Non-pigmented ciliary epithelial cell (primary cell): ENCODE results near the gene LRRC27.
A peak's percentile ranks its signal among the peaks of the same experiment; 100 is the strongest.

ENCODE experiments used
- DNase-seq: peaks from one replicate; pipeline ENCODE4 v3.0.0-alpha.2; 2010; ENCODE audit warnings: low read depth

LRRC27 gene

GRCh38 chr10:132357286-132358058 lies 25.5 kb downstream of the LRRC27 start:
- DNase-seq, result no peak

GRCh38 chr10:132359305-132360040 lies 27.5 kb downstream of the LRRC27 start:
- DNase-seq, result no peak

DNA sequence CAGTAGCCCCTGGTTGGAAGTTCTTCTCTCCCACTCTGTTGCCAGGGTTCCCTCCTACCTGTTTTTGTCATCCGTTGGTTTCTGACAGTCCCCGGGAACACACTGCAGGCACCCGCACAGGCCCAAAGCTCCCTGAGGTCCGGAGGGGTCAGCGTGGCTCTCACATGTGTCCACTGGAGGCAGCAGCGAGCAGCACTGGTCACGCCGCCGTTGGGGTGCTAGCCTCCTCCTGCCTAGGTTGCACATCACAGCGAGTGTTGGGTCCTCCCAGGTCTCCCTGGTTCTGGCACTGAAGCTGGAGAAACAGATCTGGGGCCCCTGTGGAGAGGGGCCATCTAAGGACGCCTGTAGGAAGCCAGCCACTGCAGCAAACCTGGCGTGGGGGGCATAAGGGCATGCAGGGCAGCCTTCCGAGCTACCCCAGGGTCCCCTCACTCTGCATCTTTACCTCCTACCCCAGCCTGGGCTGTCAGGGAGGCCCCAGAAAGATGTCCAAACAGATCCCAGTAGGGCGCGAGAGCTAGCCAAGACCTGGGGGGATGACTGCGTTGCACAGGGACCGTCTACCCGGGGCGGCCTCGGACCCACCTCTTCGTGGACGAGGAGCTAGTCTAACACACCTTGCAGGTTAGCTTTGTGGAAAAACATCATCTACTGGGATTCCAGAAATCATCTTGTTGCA lies 28.9 kb downstream of the LRRC27 start:
- DNase-seq, result no peak

DNA sequence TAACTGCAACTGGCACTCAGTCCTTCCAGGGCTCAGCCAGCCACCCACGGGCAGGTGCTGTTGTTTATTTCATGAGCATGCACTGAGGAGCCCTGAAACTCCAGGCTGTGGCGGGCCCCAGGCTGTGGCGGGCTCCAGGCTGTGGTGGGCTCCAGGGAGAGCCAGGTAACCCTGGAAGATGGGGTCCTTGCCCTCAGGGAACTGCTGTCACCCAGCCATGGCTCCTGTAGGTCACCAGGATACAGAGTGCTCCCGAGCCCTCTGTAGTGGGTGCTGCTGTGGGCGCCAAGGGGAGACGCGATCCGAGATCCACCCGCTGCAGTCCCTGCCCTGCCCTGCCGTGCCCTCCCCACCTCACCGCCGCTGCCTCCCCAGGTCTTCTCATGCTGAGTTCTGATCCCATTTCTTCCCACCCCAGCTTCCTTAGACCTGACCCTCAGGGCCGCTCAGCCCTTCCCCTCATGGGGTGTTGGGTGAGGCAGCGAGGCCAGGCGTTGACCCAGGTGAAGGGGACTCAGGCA lies 29.6 kb downstream of the LRRC27 start:
- DNase-seq, result no peak

- no peak for DNase-seq
Observed at GRCh38 chr10:132362151-132362611, 30.2 kb downstream of the LRRC27 start.

- DNase-seq, result no peak
Observed at GRCh38 chr10:132363376-132363775, 31.4 kb downstream of the LRRC27 start.

DNA sequence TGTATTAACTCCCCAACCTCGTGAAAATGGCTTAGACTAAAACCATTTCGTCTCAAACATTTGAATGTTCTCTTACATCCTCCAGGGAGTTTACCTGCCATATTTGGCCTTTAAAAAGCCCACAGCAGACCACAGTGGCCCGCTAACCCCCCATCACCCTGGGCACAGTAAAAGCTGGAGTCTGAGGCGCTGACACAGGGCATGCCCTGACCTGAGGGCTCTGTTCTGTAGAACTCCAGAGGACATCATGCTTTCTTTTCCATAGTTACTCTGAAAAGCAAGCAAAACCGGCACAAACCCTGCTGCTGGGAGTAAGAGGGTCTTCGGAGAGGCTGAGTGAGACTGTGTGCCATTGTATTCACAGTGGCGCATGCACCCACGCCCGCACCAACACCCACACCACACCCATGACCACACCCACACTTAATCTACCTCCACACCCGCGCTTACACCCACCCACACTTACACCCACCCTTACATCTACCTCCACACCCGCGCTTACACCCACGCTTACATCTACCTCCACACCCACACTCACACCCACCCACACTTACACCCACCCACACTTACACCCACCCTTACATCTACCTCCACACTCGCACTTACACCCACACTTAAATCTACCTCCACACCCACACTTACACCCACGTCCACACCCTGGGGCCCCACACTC lies 32.1 kb downstream of the LRRC27 start:
- peak; percentile 5 for DNase-seq

GRCh38 chr10:132364594-132364970 lies 32.6 kb downstream of the LRRC27 start:
- DNase-seq, result no peak

DNA sequence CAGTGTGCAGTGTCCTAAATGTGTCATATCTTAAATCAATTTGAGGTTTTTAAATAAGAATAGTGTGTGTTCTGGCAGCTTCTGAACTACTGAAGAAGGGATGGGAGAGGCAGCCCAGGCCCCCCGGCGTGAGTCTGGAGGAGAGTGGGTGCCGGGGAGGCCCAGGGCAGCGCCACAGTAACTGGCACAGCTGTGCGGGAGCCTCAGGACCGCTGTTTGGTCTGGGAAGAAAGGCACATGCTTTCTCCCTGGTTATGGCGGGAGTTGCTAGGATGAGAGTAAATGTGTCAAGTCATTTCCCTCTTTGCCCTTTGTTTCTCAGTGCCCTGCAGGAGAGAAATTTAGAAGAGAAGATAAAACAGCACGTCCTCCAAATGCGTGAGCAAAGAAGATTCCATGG lies 33.1 kb downstream of the LRRC27 start:
- DNase-seq, result no peak

DNA sequence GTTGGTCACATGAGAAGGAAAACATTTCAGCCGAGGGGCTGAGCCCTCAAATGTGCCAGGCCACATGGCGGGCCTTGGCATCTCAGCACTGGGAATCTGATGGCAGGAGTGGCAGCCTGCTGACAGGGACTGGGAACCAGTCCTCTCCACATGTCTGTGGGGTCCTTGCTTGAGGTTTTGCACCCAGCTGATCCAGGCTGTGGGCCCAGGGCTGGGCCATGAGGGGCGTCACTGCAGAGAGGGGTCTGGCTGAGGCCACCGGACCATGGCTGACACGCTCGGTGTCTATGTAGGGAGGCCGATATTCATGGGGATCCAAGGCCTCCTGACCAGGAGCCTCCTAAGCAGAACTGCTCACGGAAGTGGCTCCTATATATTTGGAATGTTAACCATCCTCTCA lies 34.0 kb downstream of the LRRC27 start:
- DNase-seq, result no peak

- DNase-seq, result no peak
Observed at GRCh38 chr10:132366499-132366898, 34.5 kb downstream of the LRRC27 start.

DNA sequence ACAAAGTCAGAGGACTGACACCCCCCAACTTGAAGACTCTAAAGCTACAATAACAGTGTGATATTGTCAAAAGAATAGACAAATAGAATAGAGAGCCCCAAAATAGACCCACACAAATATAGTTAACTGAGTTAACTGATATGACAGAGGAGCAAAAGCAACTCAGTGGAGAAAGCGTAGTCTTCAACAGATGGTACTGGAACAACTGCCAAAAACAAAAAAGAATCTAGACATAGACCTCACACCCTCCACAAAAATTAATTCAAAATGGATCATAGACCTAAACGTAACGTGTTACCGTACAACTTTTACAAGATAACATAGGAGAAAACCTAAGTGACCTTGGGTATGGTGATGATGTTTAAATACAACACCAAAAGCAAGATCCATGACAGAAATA lies 36.4 kb downstream of the LRRC27 start:
- DNase-seq, result no peak

DNA sequence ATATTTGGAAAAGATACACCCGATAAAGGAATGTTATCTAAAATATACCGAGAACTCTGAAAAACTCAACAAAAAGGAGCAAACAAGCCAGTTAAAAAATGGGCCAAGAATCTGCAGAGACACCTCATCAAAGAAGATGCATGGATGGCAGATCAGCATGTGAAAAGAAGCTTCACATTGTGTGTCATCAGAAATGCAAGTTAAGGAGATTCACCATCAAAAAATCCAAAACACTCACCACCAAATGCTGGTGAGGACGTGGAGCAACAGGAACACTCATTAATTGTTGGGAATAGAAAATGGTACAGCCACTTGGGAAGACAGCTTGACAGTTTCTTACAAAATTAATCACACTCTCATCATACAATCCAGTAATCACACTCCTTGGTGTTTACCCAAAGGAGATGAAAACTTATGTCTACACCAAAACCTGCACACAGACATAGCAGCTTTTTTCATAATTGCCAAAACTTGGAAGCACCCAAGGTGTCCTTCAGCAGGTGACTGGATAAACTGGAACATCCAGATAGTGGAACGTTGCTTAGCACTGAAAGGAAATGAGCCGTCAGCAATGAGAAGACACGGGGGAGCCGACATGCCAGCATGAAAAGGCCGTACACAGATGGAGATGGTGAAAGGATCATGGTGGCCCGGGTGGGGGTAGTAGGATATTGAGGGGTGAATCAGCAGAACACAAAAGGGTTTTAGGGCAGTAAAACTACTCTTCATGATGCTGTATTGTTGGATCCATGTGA lies 37.1 kb downstream of the LRRC27 start:
- DNase-seq, result no peak

DNA sequence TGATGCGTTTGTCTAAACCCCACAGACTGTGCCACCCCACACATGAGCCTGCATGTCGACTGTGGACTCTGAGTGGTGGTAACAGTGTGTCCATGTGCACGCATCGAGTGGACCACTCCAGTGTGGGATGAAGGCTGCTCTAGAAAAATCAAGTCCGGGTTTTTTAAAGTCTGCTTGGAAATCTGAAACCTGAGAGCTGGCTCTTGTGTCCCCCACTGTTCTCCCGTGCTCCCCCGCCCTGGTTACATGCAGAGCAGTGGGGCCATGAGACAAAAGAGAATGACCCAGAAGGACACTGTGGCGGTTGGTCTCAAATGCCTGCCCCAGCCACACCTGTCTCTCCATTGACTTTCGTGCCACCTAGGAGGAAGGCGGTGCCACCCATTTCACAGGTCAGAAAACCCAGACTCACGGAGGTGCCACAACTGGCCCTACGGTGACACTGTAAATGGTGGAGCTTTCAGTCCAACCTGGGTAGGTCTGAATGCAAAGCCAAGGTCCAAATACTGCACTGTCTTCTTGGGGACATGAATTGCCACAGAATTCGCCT lies 37.7 kb downstream of the LRRC27 start:
- DNase-seq, result no peak

DNA sequence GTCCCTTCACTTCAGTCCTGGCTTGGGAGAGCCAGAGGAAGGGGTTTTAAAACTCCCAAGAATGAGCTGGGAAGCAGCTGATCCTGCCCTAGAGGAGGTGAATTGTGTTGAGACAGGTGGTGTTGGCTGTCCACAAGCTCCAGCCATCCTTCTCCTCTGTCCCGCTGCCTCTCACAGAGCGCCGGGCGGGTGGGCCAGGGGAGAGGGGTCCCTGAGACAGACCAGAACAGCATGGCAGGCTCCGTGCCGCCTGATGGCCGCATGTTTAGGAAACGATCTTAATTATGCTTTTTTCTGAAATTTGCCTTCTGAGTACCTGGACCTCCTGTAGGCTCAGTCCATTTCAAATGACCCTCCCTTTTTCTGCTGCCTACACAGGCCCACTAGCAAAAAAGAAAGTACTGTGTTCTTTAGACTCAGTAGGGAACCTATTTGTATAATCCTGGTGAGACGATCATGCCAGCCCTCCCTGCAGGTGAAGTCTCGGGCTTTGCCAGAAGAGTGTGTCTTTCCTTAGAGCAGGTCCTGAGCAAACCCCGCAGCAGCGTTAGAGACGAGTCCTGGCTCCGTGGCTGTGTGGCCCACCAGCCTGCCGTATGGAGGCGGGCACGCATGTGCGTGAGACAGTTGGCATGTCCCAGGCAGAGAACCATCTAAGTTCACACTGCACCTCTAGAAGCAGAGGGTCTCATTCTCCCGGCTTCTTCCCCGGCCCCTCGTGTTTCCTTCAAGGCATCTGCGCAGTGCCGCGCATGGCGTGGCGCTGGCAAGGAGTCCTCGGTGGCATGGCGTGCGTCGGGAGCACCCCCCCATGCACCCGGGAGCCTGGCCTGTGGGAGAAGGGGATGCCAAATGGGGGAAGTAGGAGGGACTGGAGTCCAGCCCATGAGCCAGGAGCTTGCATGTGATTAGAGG lies 38.7 kb downstream of the LRRC27 start:
- DNase-seq, result no peak

DNA sequence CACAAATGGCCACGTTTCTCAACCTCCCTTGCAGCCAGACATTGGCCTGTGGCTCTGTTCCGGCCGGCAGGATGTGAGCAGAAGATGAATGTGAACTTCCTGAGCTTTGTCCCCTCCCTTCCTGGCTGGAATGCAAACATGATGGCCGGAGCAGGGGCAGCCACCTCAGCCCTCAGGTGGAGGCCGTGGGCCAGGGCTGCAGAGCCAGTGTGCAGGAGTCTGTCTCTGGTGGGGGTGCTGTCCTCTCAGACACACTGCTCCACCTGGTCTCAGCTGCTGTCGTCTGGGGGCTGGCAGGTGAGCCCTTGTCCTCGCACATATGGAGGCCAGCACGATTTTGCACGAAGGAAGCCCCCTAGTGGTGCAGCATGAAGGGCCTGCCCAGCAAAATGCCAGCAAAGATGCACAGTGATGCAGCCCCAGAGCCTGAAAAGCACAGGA lies 39.7 kb downstream of the LRRC27 start:
- no peak for DNase-seq

DNA sequence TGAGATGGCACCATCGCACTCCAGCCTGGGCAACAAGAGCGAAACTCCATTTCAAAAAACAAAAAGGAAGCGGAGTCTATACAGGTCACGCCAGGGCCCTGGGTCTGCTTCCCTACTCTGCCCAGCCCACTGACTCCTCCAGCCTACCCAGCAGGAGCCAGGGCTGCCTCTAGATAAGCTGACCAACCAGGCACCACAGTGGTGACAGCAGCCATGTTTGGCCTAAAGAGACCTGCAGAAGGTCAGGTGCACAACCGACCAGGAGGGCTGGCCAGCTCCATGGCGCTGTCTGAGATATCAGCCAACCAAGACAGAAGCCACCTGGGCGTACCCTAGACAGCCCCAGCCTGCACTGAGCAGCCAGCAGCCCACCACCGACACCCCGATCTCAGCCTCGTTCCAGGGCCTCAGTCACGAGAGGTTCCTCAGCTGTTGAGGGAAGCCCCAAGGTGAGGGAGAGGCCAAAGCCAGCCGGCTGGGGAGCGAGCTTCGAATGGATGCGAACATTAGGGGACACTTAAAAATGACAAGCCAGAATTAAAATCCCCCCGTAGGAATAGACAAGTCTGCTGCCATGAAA lies 40.6 kb downstream of the LRRC27 start:
- DNase-seq, result no peak

GRCh38 chr10:132373241-132373955 lies 41.4 kb downstream of the LRRC27 start:
- no peak for DNase-seq

DNA sequence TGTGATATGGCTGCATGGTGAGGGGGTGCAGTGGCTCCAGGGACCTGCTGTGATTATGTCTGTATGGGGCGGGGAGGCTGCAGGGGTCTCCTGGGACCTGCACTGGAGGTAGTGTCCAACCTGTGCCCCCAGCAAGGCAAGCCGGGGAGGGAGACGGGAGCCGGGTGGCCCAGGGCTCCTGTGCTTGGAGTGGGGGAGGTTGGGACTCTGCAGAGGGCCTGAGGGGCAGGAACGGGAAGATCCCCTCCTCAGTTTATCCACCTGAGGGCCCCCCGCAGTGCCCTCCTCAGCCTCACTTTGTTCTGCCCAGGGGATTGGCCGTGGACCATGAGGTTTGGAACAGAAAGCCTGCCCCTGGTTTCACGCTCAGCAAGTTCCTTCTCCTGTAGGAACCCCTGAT lies 42.2 kb downstream of the LRRC27 start:
- DNase-seq, result no peak
